ENCODE data around the gene SH3D19.

DNA sequence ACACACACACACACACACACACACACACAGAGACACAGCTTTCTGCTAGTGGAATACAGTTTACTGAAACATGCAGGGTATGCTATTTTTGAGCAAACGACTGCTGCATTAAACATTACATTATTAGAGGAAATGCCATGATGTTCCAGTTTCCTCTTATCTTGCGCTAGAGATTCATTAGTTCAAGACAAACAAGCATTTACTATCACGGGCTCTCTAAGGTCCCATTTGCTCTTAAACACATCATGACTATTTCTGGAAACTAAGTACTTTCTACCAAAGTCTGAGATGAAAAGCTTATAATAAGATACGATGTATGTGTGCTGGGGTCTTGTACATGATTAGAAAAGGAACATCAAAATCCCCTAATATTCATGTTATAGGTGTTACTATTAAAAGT is 177.1 kb downstream of the SH3D19 start:
- TF ChIP-seq, protein P1, sequence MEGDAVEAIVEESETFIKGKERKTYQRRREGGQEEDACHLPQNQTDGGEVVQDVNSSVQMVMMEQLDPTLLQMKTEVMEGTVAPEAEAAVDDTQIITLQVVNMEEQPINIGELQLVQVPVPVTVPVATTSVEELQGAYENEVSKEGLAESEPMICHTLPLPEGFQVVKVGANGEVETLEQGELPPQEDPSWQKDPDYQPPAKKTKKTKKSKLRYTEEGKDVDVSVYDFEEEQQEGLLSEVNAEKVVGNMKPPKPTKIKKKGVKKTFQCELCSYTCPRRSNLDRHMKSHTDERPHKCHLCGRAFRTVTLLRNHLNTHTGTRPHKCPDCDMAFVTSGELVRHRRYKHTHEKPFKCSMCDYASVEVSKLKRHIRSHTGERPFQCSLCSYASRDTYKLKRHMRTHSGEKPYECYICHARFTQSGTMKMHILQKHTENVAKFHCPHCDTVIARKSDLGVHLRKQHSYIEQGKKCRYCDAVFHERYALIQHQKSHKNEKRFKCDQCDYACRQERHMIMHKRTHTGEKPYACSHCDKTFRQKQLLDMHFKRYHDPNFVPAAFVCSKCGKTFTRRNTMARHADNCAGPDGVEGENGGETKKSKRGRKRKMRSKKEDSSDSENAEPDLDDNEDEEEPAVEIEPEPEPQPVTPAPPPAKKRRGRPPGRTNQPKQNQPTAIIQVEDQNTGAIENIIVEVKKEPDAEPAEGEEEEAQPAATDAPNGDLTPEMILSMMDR (IDR thresholded peaks at IDR 0.05; ENCODE audit: poor library complexity) = no peak
- no peak for TF ChIP-seq EZH2phosphoT487 (IDR thresholded peaks at IDR 0.05; ENCODE audit: low read depth, severe bottlenecking, unreplicated experiment)

Data from hepatocyte (in vitro differentiated cells).